22Rv1 (cell line): ENCODE measurements around the gene MTMR12.

ENCODE experiments used
- ZFX ChIP-seq: fragments of 450-650 bp; IDR thresholded peaks from 2 replicates; pipeline ENCODE4 v1.6.1; 2017; ENCODE audit warnings: antibody characterized with exemption, borderline replicate concordance
- TF ChIP-seq, protein P1 (sequence below): fragments of 450-650 bp; IDR thresholded peaks from 2 replicates; pipeline ENCODE4 v1.5.1; 2017; ENCODE audit warnings: mild to moderate bottlenecking

- TF ChIP-seq, protein P1, sequence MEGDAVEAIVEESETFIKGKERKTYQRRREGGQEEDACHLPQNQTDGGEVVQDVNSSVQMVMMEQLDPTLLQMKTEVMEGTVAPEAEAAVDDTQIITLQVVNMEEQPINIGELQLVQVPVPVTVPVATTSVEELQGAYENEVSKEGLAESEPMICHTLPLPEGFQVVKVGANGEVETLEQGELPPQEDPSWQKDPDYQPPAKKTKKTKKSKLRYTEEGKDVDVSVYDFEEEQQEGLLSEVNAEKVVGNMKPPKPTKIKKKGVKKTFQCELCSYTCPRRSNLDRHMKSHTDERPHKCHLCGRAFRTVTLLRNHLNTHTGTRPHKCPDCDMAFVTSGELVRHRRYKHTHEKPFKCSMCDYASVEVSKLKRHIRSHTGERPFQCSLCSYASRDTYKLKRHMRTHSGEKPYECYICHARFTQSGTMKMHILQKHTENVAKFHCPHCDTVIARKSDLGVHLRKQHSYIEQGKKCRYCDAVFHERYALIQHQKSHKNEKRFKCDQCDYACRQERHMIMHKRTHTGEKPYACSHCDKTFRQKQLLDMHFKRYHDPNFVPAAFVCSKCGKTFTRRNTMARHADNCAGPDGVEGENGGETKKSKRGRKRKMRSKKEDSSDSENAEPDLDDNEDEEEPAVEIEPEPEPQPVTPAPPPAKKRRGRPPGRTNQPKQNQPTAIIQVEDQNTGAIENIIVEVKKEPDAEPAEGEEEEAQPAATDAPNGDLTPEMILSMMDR, result no peak
- no peak for TF ChIP-seq ZFX
Measured at GRCh38 chr5:32270178-32270577, 42.6 kb downstream of the MTMR12 start.
